Nephron (organoid): ENCODE measurements around the gene LRRTM2.

Experiments
- H3K27ac Mint-ChIP-seq, 3 experiments: 2 replicates each; pipeline ENCODE4 v1.8.0; 2020; ENCODE audit warnings: mixed read lengths in 3 of 3, mild to moderate bottlenecking in 2 of 3, moderate library complexity in 1 of 3
- H3K27me3 Mint-ChIP-seq: 2 replicates; pipeline ENCODE4 v1.8.0; 2021; ENCODE audit warnings: low read depth, mild to moderate bottlenecking, moderate library complexity, mixed read lengths
- H3K36me3 Mint-ChIP-seq: 2 replicates; pipeline ENCODE4 v1.8.0; 2020; ENCODE audit warnings: low read depth, mixed read lengths
- H3K4me1 Mint-ChIP-seq: 2 replicates; pipeline ENCODE4 v1.8.0; 2020; ENCODE audit warnings: mixed read lengths
- H3K4me3 Mint-ChIP-seq, 3 experiments: 2 replicates each; pipeline ENCODE4 v1.8.0; 2020; ENCODE audit warnings: mild to moderate bottlenecking in 3 of 3, mixed read lengths in 3 of 3, moderate library complexity in 2 of 3
- H3K9me3 Mint-ChIP-seq: 2 replicates; pipeline ENCODE4 v1.8.0; 2020; ENCODE audit warnings: mixed read lengths
- TF ChIP-seq, protein P1 (sequence below), 3 experiments: fragments of 200-600 bp; sonication (generic); IDR thresholded peaks; one replicate each; pipeline ENCODE4 v1.5.0; 2021; ENCODE audit warnings: antibody characterized with exemption in 3 of 3; ENCODE audit not compliant: unreplicated experiment in 3 of 3

Gene LRRTM2

DNA sequence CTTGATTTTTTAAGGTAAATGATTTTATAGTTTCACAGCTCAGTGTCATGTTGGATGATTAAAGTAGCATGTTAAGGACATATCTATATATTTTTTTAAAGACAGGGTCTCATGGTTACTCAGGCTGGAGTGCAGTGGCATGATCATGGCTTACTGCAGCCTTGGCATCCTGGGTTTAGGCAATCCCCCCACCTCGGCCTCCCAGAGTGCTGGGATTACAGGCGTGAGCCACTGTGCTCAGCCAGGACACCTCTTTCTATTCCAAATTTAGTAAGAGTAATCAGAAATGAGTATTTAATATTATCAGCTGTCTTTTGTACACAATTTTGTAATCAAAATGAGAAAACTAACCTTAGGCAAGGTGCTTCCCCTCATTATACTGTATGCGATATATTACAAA lies 38.6 kb upstream of the LRRTM2 start:
- H3K36me3 Mint-ChIP-seq: peaks cover 63% of the 10 kb centered on the region
- H3K27ac Mint-ChIP-seq: no peak overlapping the region
- TF ChIP-seq, protein P1, sequence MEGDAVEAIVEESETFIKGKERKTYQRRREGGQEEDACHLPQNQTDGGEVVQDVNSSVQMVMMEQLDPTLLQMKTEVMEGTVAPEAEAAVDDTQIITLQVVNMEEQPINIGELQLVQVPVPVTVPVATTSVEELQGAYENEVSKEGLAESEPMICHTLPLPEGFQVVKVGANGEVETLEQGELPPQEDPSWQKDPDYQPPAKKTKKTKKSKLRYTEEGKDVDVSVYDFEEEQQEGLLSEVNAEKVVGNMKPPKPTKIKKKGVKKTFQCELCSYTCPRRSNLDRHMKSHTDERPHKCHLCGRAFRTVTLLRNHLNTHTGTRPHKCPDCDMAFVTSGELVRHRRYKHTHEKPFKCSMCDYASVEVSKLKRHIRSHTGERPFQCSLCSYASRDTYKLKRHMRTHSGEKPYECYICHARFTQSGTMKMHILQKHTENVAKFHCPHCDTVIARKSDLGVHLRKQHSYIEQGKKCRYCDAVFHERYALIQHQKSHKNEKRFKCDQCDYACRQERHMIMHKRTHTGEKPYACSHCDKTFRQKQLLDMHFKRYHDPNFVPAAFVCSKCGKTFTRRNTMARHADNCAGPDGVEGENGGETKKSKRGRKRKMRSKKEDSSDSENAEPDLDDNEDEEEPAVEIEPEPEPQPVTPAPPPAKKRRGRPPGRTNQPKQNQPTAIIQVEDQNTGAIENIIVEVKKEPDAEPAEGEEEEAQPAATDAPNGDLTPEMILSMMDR (IDR thresholded peaks at IDR 0.05; ENCODE audit: unreplicated experiment in 3 of 3): no peak

GRCh38 chr5:138912093-138912492 lies 37.0 kb upstream of the LRRTM2 start:
- no peaks in the 10 kb centered on the region for H3K4me1 Mint-ChIP-seq
- peaks cover 67% of the 10 kb centered on the region for H3K36me3 Mint-ChIP-seq
- H3K9me3 Mint-ChIP-seq: no peaks in the 10 kb centered on the region
- H3K27ac Mint-ChIP-seq: peak overlapping the region in 2 of 3 experiments; percentile 27 to 58
- TF ChIP-seq, protein P1 (IDR thresholded peaks at IDR 0.05; ENCODE audit: unreplicated experiment in 3 of 3): no peak
- no peaks in the 10 kb centered on the region for H3K27me3 Mint-ChIP-seq
- no peak overlapping the region for H3K4me3 Mint-ChIP-seq

More for the DNA sequence above, 38.6 kb upstream of the LRRTM2 start:
- Mint-ChIP-seq H3K27me3 (no peaks in the 10 kb centered on the region), H3K4me3 (no peak overlapping the region), H3K4me1 (no peaks in the 10 kb centered on the region), H3K9me3 (no peaks in the 10 kb centered on the region)

DNA sequence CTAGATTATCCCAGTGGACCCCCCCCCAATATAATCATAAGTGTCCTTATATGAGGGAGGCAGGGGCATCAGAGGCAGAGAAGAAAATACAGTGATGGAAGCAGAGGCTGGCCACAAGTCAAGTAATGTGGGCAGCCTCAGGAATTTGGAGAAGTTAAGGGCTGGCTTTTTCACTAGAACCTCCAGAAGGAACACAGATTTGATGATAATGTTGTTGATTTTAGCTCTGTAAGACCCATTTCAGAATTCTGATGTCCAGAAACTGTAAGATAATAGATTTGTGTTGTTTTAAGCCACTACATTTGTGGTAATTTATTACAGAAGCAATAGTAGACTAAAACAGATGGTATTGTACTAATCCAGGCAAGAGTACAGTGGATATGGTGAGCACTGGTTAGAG lies 36.3 kb upstream of the LRRTM2 start:
- Mint-ChIP-seq H3K9me3 (no peaks in the 10 kb centered on the region), H3K27ac (peak overlapping the region in 2 of 3 experiments; percentile 27 to 58), H3K4me3 (no peak overlapping the region), H3K27me3 (no peaks in the 10 kb centered on the region), H3K4me1 (no peaks in the 10 kb centered on the region), H3K36me3 (peaks cover 73% of the 10 kb centered on the region)
- TF ChIP-seq, protein P1 (IDR thresholded peaks at IDR 0.05; ENCODE audit: unreplicated experiment in 3 of 3): no peak

- TF ChIP-seq, protein P1 (IDR thresholded peaks at IDR 0.05; ENCODE audit: unreplicated experiment in 3 of 3): no peak
- H3K4me1 Mint-ChIP-seq: no peaks in the 10 kb centered on the region
- no peak overlapping the region for H3K4me3 Mint-ChIP-seq
- no peaks in the 10 kb centered on the region for H3K27me3 Mint-ChIP-seq
- H3K36me3 Mint-ChIP-seq: peaks cover 74% of the 10 kb centered on the region
- no peak overlapping the region for H3K27ac Mint-ChIP-seq
- H3K9me3 Mint-ChIP-seq: no peaks in the 10 kb centered on the region
These were observed 35.5 kb upstream of the LRRTM2 start for GRCh38 chr5:138910546-138911185.

GRCh38 chr5:138909734-138910133 lies 34.6 kb upstream of the LRRTM2 start:
- Mint-ChIP-seq H3K4me3 (no peak overlapping the region), H3K4me1 (no peaks in the 10 kb centered on the region), H3K27me3 (no peaks in the 10 kb centered on the region), H3K36me3 (peaks cover 73% of the 10 kb centered on the region), H3K27ac (no peak overlapping the region), H3K9me3 (no peaks in the 10 kb centered on the region)
- TF ChIP-seq, protein P1 (IDR thresholded peaks at IDR 0.05; ENCODE audit: unreplicated experiment in 3 of 3): no peak

GRCh38 chr5:138905541-138905940 lies 30.4 kb upstream of the LRRTM2 start:
- Mint-ChIP-seq H3K36me3 (peaks cover 87% of the 10 kb centered on the region), H3K27ac (peak overlapping the region in 2 of 3 experiments; percentile 78), H3K4me1 (peaks cover 6% of the 10 kb centered on the region), H3K4me3 (peak overlapping the region in 1 of 3 experiments; percentile 1), H3K27me3 (no peaks in the 10 kb centered on the region), H3K9me3 (no peaks in the 10 kb centered on the region)
- TF ChIP-seq, protein P1 (IDR thresholded peaks at IDR 0.05; ENCODE audit: unreplicated experiment in 3 of 3): no peak
